CD4-positive, alpha-beta T cell treated with Interleukin-2 at 100 ng/mL for 4 hours (primary cell): Measurements from ENCODE around the gene TMEM214.

Experiments used
- DNase-seq: peaks from one replicate; pipeline ENCODE4 v3.0.0-alpha.2; 2020; ENCODE audit warnings: low spot score

TMEM214 gene

GRCh38 chr2:27085062-27085672, 52.4 kb downstream of the TMEM214 start:
- no peak for DNase-seq

- DNase-seq, result peak; percentile 27
Measured at GRCh38 chr2:27085673-27086089, 52.9 kb downstream of the TMEM214 start.

GRCh38 chr2:27086090-27086723, 53.4 kb downstream of the TMEM214 start:
- DNase-seq, result peak; percentile 98

- no peak for DNase-seq
Measured at GRCh38 chr2:27086724-27087593, 54.2 kb downstream of the TMEM214 start, which contains the start of gene KHK. KHK (plus strand) TSS chr2:27086772; CDS start chr2:27087260, 488 bp downstream.

GRCh38 chr2:27087823-27088410, 55.2 kb downstream of the TMEM214 start:
- DNase-seq, result no peak

GRCh38 chr2:27088634-27089033, 55.9 kb downstream of the TMEM214 start:
- DNase-seq, result no peak

GRCh38 chr2:27089111-27089954, 56.6 kb downstream of the TMEM214 start:
- no peak for DNase-seq
